ENCODE data around the gene SEC14L3.

SEC14L3 gene

DNA sequence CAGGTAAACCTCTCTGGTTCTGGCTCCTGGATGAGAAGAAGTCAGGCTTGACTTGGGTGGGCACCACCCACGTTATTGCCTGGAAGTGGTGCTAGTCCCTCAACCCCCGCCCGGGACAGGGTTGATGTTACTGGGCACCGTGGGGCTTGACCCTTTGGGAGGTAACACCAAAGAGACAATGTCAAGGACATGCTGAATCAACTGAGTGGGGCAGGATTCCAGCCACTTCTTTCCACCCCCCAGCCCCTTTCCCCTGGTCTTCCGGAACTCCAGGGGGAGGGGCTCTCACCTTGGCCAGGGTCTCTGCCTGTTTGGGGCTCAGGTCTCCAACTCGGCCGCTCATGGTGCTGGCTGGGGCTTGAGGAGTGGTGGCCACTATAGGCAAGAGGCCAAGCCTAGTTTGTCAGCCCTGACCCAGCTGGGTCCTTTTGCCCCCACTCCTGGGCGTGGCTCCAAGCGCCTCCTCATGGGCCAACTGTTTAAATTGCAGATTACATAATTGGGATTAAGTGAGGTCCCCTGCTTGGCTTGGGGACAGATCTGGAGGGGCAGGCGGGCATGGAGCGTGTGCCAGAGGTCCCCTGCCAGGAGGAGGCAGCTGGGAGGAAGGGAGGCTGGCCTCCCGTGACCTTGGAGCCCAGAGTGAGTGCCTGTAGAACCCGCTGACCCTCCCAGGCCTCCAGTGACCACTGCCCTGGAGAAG lies at the start of gene SEC14L3:
Gene SEC14L3 (minus strand): TSS at position 402 of the 703 bp plus-strand sequence. CDS start 59 bp downstream, at position 343.
- no peak within 1 kb of the TSS for H3K4me3 ChIP-seq
- no peak within 1 kb of the TSS for H3K27ac ChIP-seq

DNA sequence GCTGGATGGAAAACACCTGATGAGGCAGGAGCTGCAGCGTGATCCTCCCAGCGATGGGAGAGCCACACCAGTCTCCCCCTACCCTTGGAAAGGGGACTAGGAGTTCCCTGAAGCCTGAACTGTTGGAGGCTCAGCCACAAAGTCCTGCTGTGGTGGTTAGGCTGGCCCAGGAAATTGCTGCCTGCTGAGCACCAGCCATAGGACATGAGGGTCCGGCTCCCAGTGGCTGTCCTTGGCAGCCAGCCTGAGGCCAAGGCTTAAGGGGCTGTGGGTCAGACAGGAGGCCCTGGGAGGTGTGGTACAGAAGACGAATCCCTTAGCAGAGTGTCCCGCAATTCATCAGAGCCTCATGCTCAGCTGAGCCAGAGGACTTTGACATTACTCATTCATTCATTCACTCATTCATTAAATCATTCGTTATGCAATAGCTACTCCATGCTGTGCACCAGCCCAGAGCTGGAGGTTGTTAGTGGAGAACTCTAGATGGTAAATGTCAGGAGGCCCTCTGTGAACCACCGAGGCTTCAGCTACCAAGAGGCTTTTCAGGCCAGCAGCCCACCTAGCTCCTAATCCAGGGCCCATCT lies 48.1 kb upstream of the SEC14L3 start:
- no peak overlapping the region for H3K4me3 ChIP-seq
- no peak overlapping the region for H3K27ac ChIP-seq

DNA sequence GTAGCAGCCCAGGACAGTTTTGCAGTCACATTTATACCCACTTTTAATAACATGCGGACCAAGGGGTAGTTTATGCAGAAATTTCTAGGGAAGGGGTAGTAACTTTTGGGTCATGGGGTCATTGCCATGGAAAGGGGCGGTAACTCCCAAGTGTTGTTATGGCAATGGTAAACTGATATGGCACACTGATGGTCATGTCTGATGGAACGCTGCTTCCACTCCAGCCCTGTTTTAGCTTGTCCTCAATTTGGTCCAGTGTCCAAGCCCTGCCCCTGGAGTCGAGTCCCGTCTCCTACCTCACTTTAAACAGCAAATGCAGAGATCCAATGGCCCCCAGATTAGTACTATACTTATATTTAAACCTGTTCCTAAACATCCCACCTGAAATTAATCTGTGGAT lies 44.9 kb upstream of the SEC14L3 start:
- H3K27ac ChIP-seq: no peak overlapping the region

DNA sequence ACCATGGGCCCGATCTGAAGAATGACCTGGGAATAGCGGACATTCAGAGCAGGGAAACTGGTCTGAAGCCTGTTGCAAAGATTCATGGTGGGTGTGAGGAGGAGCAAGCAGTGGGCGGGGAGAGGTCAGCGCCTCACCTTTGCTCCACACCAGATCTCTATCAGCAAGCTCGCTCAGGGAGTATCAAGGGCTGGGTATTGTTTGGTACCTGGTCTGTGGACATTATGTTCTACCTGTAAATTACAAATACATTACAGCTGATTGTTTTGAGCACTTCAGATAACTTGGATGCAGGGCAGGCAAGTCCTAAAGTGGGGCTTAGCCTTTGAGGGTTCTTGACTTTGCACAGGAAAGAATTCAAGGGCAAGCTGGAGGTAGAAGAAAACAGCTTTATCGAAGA lies 44.5 kb upstream of the SEC14L3 start:
- no peak overlapping the region for H3K27ac ChIP-seq
- no peak overlapping the region for H3K4me3 ChIP-seq

More for the DNA sequence above, 44.9 kb upstream of the SEC14L3 start:
- no peak overlapping the region for H3K4me3 ChIP-seq

DNA sequence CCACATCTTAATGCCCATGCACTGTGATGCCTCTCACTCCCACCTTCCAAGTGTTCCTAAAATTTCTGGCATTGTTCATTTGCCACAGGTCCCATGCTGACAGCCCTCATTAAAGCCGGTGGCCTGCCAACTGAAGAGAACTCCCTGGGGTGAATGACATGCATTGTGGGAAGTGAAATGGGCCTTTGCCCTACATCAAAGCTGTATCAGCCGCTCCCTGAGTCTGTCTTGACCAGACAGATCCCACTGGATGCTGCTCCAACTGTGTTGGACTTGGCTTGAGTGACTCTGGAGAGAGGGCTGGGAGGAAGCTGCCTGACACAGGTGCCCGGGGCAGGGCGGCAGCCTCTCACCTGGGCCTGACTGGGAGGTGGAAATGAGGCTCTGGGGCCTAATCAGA lies 42.4 kb upstream of the SEC14L3 start:
- H3K4me3 ChIP-seq: no peak overlapping the region
- H3K27ac ChIP-seq: no peak overlapping the region

DNA sequence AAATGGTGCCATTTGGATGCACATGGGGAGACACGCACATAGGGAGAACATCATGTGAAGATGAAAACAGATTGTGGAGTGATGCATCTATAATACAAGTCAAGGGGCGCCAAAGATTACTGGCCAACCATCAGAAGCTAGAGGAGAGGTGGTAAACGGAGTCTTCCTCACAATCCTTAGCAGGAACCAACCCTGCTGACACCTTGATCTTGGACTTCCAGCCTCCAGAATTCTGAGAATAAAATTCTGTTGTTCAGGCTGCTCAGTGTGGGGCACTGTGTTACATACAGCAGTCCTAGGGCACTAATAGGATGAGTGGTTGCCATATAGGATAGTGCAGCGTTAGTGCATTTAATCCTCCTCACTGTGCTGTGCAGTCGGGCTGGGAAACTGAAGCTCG lies 41.6 kb upstream of the SEC14L3 start:
- Histone ChIP-seq H3K4me3 (no peak overlapping the region), H3K27ac (no peak overlapping the region)

DNA sequence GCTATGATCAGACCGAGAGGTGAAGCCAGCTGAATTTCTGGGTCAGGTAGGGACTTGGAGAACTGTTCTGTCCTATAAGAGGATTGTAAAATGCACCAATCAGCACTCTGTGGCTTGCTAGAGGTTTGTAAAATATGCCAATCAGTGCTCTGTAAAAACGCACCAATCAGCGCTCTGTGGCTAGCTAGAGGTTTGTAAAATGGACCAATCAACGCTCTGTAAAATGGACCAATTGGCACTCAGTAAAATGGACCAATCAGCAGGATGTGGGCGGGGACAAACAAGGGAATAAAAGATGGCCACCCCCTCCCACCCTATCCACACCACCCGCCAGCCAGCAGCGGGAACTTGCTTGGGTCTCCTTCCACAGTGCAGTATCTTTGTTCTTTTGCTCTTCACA lies 40.1 kb upstream of the SEC14L3 start:
- Histone ChIP-seq H3K27ac (no peak overlapping the region), H3K4me3 (no peak overlapping the region)

DNA sequence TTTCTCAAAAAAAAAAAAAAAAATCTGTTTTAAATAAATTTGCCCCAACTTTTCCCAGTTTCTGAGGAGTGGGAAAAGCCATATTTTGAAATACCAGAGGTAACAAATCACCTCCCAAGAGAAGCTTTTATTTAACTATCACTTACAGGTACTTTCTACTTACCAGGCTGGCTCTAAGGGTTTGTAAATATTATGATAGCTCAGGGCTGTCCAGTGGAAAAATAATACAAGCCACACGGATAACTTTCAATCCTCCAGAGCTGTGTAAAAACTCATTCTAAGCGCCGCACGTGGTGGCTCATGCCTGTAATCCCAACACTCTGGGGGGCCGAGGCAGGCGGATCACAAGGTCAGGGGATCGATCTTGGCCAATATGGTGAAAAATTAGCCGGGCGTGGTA lies 39.3 kb upstream of the SEC14L3 start:
- no peak overlapping the region for H3K4me3 ChIP-seq
- H3K27ac ChIP-seq: no peak overlapping the region

DNA sequence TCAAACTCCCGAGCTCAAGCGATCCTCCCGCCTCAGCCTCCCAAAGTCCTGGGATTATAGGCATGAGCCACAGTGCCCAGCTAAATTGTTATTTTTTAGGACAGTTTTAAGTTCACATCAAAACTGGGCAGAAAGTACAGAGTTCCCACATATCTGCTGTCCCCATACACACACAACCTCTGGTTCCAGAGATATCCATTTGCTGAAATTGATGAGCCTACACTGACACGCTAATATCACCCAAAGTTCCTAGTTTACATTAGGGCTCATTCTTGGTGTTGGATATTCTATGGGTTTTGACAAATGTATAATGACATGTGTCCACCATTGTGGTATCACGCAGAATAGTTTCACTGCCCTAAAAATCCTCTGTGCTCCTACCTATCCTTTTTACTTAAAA lies 36.4 kb upstream of the SEC14L3 start:
- Histone ChIP-seq H3K4me3 (no peak overlapping the region), H3K27ac (no peak overlapping the region)

DNA sequence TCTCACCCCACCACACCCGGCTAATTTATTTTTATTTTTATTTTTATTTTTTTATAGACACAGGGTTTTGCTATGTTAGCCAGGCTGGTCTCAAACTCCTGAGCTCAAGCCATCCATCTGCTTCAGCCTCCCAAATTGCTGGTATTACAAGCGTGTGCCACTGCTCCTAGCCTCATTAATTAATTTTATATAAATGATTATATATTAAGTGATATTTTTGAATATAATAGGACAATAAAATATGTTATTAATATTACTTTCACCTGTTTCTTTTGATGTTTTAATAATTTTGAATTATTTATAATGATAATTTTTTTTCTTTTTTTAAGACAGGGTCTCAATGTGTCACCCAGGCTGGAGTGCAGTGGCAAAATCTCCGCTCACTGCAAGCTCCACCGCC lies 35.9 kb upstream of the SEC14L3 start:
- H3K27ac ChIP-seq: no peak overlapping the region
- H3K4me3 ChIP-seq: no peak overlapping the region

DNA sequence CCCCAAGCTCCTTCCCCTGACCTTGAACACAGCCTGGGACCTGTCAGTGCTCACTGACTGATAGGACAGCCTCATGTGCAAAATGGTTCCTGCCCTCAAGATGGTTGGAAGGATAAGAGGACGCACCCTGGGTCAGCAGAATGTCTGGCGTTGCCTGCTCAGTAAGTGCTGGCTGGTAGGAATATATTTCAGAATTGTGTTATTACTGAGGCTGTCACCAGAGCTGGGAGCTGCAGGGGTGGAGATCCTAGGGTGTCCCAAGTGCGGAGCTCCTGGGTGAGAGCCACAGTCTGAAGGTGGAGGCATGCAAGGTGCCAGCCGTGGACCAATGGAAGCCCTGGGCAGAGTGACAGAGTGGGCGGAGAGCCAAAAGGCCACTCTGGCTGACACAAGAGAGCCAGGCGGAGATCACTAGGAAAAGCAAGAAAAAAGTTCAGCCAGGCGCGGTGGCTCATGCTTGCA lies 34.7 kb upstream of the SEC14L3 start:
- Histone ChIP-seq H3K27ac (no peak overlapping the region), H3K4me3 (no peak overlapping the region)

DNA sequence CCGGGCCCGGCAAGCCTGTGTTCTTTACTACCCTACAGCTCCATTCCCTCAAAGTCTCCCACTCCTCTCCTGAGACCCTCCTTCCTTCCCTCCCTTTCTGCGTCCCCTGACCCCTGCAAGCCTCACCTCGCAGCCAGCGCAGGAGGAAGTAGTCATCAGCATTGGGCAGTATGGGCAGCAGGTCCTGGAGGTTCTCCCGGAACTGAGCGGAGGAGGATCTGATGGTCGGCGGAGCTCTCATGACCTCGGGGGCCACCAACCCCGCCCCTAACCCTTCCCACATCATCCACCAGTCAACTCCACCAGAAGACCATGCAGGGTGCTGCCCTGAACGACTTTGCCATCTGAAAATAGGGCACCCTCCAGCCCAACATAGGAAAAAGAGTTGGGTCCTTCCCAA lies 31.7 kb upstream of the SEC14L3 start:
- H3K4me3 ChIP-seq: no peak overlapping the region
- no peak overlapping the region for H3K27ac ChIP-seq

DNA sequence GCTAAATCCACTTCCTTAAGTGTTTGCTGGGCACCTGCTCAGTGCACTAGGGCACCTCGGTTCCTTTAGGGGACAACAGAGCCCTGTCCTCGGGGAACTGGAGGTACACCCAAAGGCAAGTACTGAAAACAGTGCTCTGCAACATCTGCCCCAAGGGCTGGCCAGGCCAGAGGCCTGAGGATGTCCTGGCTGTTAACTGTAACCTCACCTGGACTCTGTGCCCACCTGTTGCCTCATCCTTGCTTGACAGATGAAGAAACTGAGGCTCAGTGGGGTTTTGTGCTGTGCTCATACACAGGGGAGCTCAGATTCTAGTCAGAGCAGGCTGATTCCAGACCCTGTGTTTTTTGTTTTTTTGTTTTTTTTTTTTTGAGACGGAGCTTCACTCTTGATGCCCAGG lies 31.1 kb upstream of the SEC14L3 start:
- H3K27ac ChIP-seq: no peak overlapping the region

DNA sequence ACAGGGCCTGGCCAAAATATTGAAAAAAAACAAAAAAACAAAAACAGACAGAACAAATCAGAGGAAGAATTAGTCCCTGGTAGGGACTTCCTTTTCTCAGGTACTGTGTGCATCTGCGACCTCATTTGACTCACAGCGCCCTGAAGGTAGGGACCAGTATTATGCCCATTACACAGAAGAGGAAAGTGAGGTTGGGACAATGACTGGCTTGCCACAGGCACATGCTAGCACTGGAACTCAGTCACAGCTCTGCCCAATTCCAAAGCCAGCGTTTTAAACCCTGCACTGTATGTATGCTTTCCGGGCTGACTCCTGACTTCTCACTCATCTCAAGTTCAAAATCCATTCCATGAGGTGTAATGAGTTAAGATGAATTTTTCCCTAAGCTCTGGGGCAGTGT lies 30.3 kb upstream of the SEC14L3 start:
- no peak overlapping the region for H3K4me3 ChIP-seq
- H3K27ac ChIP-seq: no peak overlapping the region

More for the DNA sequence above, 31.1 kb upstream of the SEC14L3 start:
- no peak overlapping the region for H3K4me3 ChIP-seq

DNA sequence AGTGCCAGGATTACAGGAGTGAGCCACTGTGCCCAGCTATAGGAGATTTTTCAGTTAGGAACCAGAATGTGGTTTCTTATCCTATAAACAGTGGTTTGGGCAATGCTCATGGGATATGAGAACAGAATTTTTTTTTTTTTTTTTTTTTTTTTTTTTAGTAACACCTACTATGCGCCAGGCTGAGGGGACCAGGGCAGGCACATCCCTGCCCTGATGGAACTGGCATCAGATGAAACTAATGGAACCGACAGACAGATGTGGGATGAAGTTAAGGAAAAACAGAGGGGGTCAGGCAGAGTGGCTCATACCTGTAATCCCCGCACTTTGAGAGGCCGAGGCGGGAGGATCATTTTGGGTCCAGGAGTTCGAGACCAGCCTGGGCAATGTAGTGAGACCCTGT lies 28.8 kb upstream of the SEC14L3 start:
- H3K27ac ChIP-seq: no peak overlapping the region
- no peak overlapping the region for H3K4me3 ChIP-seq

DNA sequence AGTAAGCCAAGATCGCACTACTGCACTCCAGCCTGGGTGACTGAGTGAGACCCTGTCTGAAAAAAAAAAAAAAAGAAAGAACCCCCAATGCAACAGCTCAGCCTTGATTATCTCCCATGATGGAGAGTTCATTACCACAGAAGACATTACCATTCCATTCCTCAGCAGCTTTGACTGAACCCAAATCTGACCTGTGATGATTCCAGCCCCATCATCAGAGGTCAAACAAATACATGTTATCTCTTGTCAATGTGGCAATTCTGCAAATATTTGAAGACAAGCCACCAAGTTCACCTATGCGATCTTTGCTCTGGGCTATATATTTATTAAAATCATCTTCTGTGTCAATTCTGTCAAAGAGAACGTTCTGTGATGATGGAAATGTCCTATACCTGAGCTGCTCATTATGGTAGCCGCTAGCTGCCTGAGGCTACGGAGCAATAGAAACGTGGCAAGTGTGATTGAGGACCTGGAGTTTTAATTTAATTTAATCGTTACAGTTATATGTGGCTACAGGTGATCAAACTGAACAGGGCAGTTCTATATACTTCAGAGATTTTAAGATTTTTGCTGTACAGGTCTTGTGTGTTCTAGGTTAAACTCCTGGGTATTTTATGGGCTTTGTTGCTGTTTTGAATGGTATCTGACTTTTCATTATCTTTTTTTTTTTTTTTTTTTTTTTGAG lies 25.8 kb upstream of the SEC14L3 start:
- no peak overlapping the region for H3K4me3 ChIP-seq

DNA sequence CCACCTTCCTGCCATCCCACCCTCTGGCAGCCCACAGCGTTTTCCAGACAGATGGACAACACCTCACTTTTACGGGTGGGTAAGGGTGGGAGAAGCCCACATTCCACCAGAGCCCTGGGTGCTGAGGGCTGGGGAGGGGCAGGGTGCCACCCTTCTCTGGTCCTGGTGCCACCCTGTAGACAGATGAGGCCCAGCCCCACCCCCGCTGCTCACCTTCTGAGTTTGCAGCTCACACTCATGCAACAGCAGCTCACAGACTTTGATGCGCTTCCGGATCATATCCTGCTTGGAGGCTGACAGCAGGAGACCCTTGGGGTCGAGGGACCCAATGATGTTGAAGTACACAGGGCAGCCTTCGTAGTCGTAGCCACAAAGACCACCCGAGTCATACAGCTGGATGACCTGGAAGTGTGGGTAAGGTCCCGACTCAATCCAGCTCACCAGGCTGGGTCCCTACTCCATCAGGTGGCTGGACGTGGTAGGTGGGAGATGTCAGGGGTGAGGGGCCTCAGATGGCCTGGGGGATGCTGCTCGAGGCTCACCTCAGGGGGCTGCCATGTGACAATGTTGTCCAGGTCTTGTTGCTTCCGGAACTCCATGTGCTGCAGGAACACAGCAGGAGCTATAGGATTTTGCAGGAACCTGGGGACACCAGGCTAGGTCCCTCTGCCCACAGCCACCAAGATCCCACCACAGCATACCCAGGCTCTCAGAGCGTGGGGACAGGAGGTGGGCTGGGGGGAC lies 23.4 kb upstream of the SEC14L3 start:
- Histone ChIP-seq H3K27ac (no peak overlapping the region), H3K4me3 (no peak overlapping the region)

More for the DNA sequence above, 25.8 kb upstream of the SEC14L3 start:
- no peak overlapping the region for H3K27ac ChIP-seq

DNA sequence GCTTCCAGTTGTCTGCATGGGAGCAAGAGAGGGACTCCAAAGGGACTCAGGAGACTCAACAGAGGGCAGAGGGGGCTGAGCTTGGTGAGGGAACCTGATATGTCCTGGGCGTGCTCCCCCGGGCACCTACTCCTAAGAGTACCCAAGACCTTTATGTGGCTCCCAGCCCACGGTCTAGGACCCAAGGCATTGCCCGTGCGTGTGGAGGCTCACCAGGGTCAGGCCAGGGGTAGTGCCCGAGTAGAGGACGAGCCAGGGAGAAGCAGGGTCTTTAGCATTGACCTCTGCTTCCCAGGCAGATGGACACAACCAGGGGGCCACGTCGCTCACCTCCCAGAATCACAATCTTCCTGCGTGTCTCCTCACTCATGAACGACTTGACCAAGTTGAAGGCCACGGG lies 20.3 kb upstream of the SEC14L3 start:
- Histone ChIP-seq H3K4me3 (no peak overlapping the region), H3K27ac (no peak overlapping the region)

DNA sequence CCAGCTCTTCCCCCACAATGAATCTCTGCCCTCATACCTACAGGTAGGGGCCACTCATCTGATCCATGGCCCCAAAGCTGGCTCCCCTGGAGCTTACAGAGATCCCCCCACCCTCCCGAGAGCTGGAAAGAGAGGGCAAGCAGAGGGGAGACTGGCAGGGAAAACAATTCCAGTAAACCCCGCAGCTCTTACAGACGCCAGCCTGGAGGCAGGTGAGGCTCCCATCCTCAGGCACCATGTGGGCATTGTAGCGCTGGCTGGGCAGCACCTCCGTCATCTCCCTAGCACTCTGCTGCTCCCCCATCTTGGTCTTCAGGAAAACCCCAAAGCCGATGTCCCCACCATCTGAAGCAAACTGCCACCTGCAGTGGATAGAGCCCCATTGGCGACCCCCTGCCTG lies 19.6 kb upstream of the SEC14L3 start:
- Histone ChIP-seq H3K4me3 (no peak overlapping the region), H3K27ac (no peak overlapping the region)

DNA sequence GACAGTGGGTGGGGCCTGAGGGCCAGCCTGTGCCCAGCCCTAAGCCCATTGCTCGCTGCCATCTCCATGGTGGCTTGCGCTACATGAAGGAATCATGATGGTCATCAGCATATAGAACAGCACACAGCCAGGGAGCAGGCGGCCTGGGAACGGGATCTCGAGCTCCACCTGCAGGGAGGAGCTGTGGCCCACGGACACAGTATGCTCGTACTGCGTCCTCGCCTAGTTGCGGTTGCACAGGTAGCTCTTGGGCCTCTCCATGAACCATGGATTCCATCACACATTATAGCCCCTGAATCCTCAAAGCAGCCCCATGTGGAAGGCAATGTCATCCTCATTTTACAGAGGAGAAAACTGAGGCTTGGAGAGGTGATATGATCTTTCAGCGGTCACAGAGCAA lies 18.6 kb upstream of the SEC14L3 start:
- Histone ChIP-seq H3K4me3 (no peak overlapping the region), H3K27ac (no peak overlapping the region)

DNA sequence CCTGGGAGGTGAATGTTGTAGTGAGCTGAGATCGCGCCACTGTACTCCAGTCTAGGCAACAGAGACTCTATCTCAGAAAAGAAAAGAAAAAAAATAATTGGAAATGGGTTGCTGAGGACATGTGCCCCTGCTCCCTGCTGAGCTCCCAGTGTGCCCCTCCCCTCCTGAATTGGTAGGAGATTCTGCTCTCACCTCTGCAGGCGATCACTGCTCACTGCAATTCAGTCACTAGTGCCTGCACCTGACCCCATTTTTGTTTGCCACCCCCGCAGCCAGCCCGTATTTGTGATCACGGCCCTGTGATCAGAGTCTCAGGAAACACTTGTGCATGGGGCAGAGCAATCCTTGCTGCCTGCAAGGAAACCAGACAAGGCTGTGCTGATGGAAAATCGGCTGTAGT lies 16.3 kb upstream of the SEC14L3 start:
- no peak overlapping the region for H3K27ac ChIP-seq
- H3K4me3 ChIP-seq: no peak overlapping the region
